ENCODE data around the gene SHQ1. TPM values are rescaled to one million over a fixed set of nuclear protein-coding genes. Genes with fewer than 3 reads are reported as not detected.

Gene SHQ1
- total RNA-seq, 1 experiment from 2014 or later: 24.8 TPM

- H3K36me3 ChIP-seq (ENCODE audit: low read depth): no peaks in the 10 kb centered on the region
- CTCF ChIA-PET: no interaction called here
- H3K27ac ChIP-seq: no peak overlapping the region
- TF ChIP-seq EZH2 (IDR thresholded peaks at IDR 0.05; ENCODE audit: low read depth): no peak
- TF ChIP-seq, protein P1, sequence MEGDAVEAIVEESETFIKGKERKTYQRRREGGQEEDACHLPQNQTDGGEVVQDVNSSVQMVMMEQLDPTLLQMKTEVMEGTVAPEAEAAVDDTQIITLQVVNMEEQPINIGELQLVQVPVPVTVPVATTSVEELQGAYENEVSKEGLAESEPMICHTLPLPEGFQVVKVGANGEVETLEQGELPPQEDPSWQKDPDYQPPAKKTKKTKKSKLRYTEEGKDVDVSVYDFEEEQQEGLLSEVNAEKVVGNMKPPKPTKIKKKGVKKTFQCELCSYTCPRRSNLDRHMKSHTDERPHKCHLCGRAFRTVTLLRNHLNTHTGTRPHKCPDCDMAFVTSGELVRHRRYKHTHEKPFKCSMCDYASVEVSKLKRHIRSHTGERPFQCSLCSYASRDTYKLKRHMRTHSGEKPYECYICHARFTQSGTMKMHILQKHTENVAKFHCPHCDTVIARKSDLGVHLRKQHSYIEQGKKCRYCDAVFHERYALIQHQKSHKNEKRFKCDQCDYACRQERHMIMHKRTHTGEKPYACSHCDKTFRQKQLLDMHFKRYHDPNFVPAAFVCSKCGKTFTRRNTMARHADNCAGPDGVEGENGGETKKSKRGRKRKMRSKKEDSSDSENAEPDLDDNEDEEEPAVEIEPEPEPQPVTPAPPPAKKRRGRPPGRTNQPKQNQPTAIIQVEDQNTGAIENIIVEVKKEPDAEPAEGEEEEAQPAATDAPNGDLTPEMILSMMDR (conservative IDR thresholded peaks at IDR 0.05): no peak
- H3K27me3 ChIP-seq (ENCODE audit: insufficient read depth, low read depth): no peaks in the 10 kb centered on the region
- intact Hi-C loops (cut with micrococcal nuclease; ENCODE audit: unreplicated experiment): loop anchor here (5.0 kb wide), 1 partner anchor 40 kb away; the partner anchor contains the start of gene GXYLT2
- H2AFZ ChIP-seq: peak overlapping the region; percentile 95
- peaks cover 20% of the 10 kb centered on the region; the same call in 1 of the 2 replicates for H3K4me1 ChIP-seq (replicated peaks; ENCODE audit: insufficient read depth)
- BruUV-seq (replicated peaks): no TSS peak
- no peaks in the 10 kb centered on the region for H3K9me3 ChIP-seq (ENCODE audit: insufficient read depth, low read depth)
- H3K79me2 ChIP-seq (ENCODE audit: low read depth): peaks cover 28% of the 10 kb centered on the region
- no peak for DNase-seq
- H3F3A ChIP-seq (ENCODE audit: insufficient read depth, low read depth): no peaks in the 10 kb centered on the region
- H4K20me1 ChIP-seq (ENCODE audit: insufficient read depth): peaks cover 6% of the 10 kb centered on the region; the same call in 1 of the 2 replicates
- H3K4me2 ChIP-seq: peak overlapping the region; percentile 97
- no peaks in the 10 kb centered on the region for H3K9me2 ChIP-seq (ENCODE audit: insufficient read depth)
- POLR2A ChIA-PET (ENCODE audit: unreplicated experiment): interaction anchor here (0.6 kb wide), 1 partner anchor 539 kb away, joined by 3 read pairs; no protein-coding TSS in a partner anchor
- H3K4me3 ChIP-seq: peak overlapping the region; percentile 81
Observed at GRCh38 chr3:72847282-72847681, 963 bp downstream of the SHQ1 start.

GRCh38 chr3:72846166-72846565 lies 2.1 kb downstream of the SHQ1 start:
- Histone ChIP-seq H3K27me3 (ENCODE audit: insufficient read depth, low read depth) (no peaks in the 10 kb centered on the region), H4K20me1 (ENCODE audit: insufficient read depth) (peaks cover 6% of the 10 kb centered on the region; the same call in 1 of the 2 replicates), H3K9me2 (ENCODE audit: insufficient read depth) (no peaks in the 10 kb centered on the region), H3K4me1 (replicated peaks; ENCODE audit: insufficient read depth) (peaks cover 20% of the 10 kb centered on the region; the same call in 1 of the 2 replicates), H3F3A (ENCODE audit: insufficient read depth, low read depth) (no peaks in the 10 kb centered on the region), H3K36me3 (ENCODE audit: low read depth) (no peaks in the 10 kb centered on the region), H2AFZ (no peak overlapping the region), H3K4me3 (no peak overlapping the region), H3K4me2 (peak overlapping the region; percentile 97), H3K9me3 (ENCODE audit: insufficient read depth, low read depth) (no peaks in the 10 kb centered on the region), H3K27ac (no peak overlapping the region), H3K79me2 (ENCODE audit: low read depth) (peaks cover 28% of the 10 kb centered on the region)
- no peak for DNase-seq
- no TSS peak for BruUV-seq (replicated peaks)
- ChIA-PET POLR2A (ENCODE audit: unreplicated experiment) (no interaction called here), CTCF (no interaction called here)
- intact Hi-C loops (cut with micrococcal nuclease; ENCODE audit: unreplicated experiment): loop anchor here (5.0 kb wide), 1 partner anchor 41 kb away; the partner anchor contains the start of gene GXYLT2
- TF ChIP-seq, protein P1 (conservative IDR thresholded peaks at IDR 0.05): no peak
- TF ChIP-seq EZH2 (IDR thresholded peaks at IDR 0.05; ENCODE audit: low read depth): no peak

- DNase-seq: no peak
- H2AFZ ChIP-seq: no peak overlapping the region
- ChIA-PET POLR2A (ENCODE audit: unreplicated experiment) (no interaction called here), CTCF (no interaction called here)
- H3K4me2 ChIP-seq: no peak overlapping the region
- no peak overlapping the region for H3K27ac ChIP-seq
- no TSS peak for BruUV-seq (replicated peaks)
- no peaks in the 10 kb centered on the region for H3K36me3 ChIP-seq (ENCODE audit: low read depth)
- no peaks in the 10 kb centered on the region for H3F3A ChIP-seq (ENCODE audit: insufficient read depth, low read depth)
- TF ChIP-seq, protein P1 (conservative IDR thresholded peaks at IDR 0.05): no peak
- no peak for TF ChIP-seq EZH2 (IDR thresholded peaks at IDR 0.05; ENCODE audit: low read depth)
- H3K27me3 ChIP-seq (ENCODE audit: insufficient read depth, low read depth): no peaks in the 10 kb centered on the region
- H3K4me3 ChIP-seq: no peak overlapping the region
- H3K9me2 ChIP-seq (ENCODE audit: insufficient read depth): no peaks in the 10 kb centered on the region
- no peaks in the 10 kb centered on the region for H3K9me3 ChIP-seq (ENCODE audit: insufficient read depth, low read depth)
- peaks cover 6% of the 10 kb centered on the region; the same call in 1 of the 2 replicates for H4K20me1 ChIP-seq (ENCODE audit: insufficient read depth)
- peaks cover 28% of the 10 kb centered on the region for H3K79me2 ChIP-seq (ENCODE audit: low read depth)
- peaks cover 19% of the 10 kb centered on the region; the same call in 1 of the 2 replicates for H3K4me1 ChIP-seq (replicated peaks; ENCODE audit: insufficient read depth)
- intact Hi-C loops (cut with micrococcal nuclease; ENCODE audit: unreplicated experiment): no loop called here
Observed at GRCh38 chr3:72844436-72844993, 3.7 kb downstream of the SHQ1 start.
